WTC11 (cell line): Measurements from ENCODE around the gene PXYLP1. TPM values are rescaled to one million over a fixed set of nuclear protein-coding genes. Genes with fewer than 3 reads are reported as not detected.

ENCODE experiments used
- ATAC-seq: fragments of 200-7000 bp; cut with Tn5 transposase; 2 replicates; pipeline ENCODE4 v1.10.0; 2021; ENCODE audit warnings: mild to moderate bottlenecking, moderate library complexity
- CTCF ChIA-PET: fragments of 300-600 bp; sonication (Branson Sonifier 250); formaldehyde crosslinking; loops from one replicate; lab custom pipeline; 2021; ENCODE audit warnings: antibody characterized with exemption; lab: Charles Lee
- POLR2A ChIA-PET: fragments of 350-600 bp; sonication (Branson Sonifier 250); formaldehyde crosslinking; loops from one replicate; lab custom pipeline; 2021; ENCODE audit warnings: antibody characterized with exemption; lab: Charles Lee
- DNase-seq: peaks from one replicate; pipeline ENCODE4 v3.0.0; 2021; ENCODE audit warnings: low spot score
- H3K27ac Mint-ChIP-seq: 2 replicates; pipeline ENCODE4 v1.8.0; 2021; ENCODE audit warnings: mixed read lengths
- H3K27me3 Mint-ChIP-seq: 2 replicates; pipeline ENCODE4 v1.8.0; 2021; ENCODE audit warnings: low read depth, mild to moderate bottlenecking, moderate library complexity, mixed read lengths
- H3K36me3 Mint-ChIP-seq: 2 replicates; pipeline ENCODE4 v1.8.0; 2021; ENCODE audit warnings: mixed read lengths
- H3K4me1 Mint-ChIP-seq: 2 replicates; pipeline ENCODE4 v1.8.0; 2022; ENCODE audit warnings: mixed read lengths
- H3K4me3 Mint-ChIP-seq: 2 replicates; pipeline ENCODE4 v1.8.0; 2021; ENCODE audit warnings: mild to moderate bottlenecking, moderate library complexity, mixed read lengths
- H3K9me3 Mint-ChIP-seq: 2 replicates; pipeline ENCODE4 v1.8.0; 2021; ENCODE audit warnings: mixed read lengths
- ATF1 ChIP-seq: sonication (generic); formaldehyde crosslinking; IDR thresholded peaks from 2 replicates; pipeline ENCODE4 v1.8.1; 2023; ENCODE audit warnings: mild to moderate bottlenecking, moderate library complexity, missing genetic modification reagents
- ATF3 ChIP-seq: sonication (generic); formaldehyde crosslinking; conservative IDR thresholded peaks from 2 replicates; pipeline ENCODE4 v1.8.1; 2022; ENCODE audit warnings: mild to moderate bottlenecking, missing genetic modification reagents
- E2F4 ChIP-seq: sonication (generic); formaldehyde crosslinking; IDR thresholded peaks from 2 replicates; pipeline ENCODE4 v1.8.1; 2022; ENCODE audit warnings: low read depth, mild to moderate bottlenecking, moderate library complexity, missing genetic modification reagents, borderline replicate concordance
- FOXK1 ChIP-seq: sonication (generic); formaldehyde crosslinking; IDR thresholded peaks from 2 replicates; pipeline ENCODE4 v1.8.0; 2022; ENCODE audit warnings: mild to moderate bottlenecking, moderate library complexity, missing genetic modification reagents
- IRF2 ChIP-seq: sonication (generic); formaldehyde crosslinking; IDR thresholded peaks from 2 replicates; pipeline ENCODE4 v1.8.0; 2022; ENCODE audit warnings: low read depth, missing genetic modification reagents, borderline replicate concordance
- JUN ChIP-seq: sonication (generic); formaldehyde crosslinking; IDR thresholded peaks from 2 replicates; pipeline ENCODE4 v1.8.0; 2023; ENCODE audit warnings: mild to moderate bottlenecking, missing genetic modification reagents
- MYBL2 ChIP-seq: sonication (generic); formaldehyde crosslinking; IDR thresholded peaks from 2 replicates; pipeline ENCODE4 v1.8.1; 2023; ENCODE audit warnings: mild to moderate bottlenecking, moderate library complexity, missing genetic modification reagents
- PRRX2 ChIP-seq: fragments of 250-450 bp; sonication (Bioruptor Pico); IDR thresholded peaks from 2 replicates; pipeline ENCODE4 v1.8.0; 2021; ENCODE audit warnings: mild to moderate bottlenecking
- SP1 ChIP-seq: sonication (generic); formaldehyde crosslinking; conservative IDR thresholded peaks from 2 replicates; pipeline ENCODE4 v1.8.1; 2022; ENCODE audit warnings: missing genetic modification reagents
- TP53 ChIP-seq: sonication (generic); formaldehyde crosslinking; IDR thresholded peaks from 2 replicates; pipeline ENCODE4 v1.8.1; 2023; ENCODE audit warnings: mild to moderate bottlenecking, missing genetic modification reagents
- ZNF138 ChIP-seq: sonication (generic); formaldehyde crosslinking; conservative IDR thresholded peaks from 2 replicates; pipeline ENCODE4 v1.8.1; 2022; ENCODE audit warnings: mild to moderate bottlenecking, moderate library complexity, missing genetic modification reagents
- ZNF263 ChIP-seq: sonication (generic); formaldehyde crosslinking; IDR thresholded peaks from 2 replicates; pipeline ENCODE4 v1.8.1; 2022; ENCODE audit warnings: low read depth, mild to moderate bottlenecking, moderate library complexity, missing genetic modification reagents
- ZNF425 ChIP-seq: fragments of 250-450 bp; sonication (Bioruptor Pico); conservative IDR thresholded peaks from 2 replicates; pipeline ENCODE4 v1.9.0; 2021; ENCODE audit warnings: mild to moderate bottlenecking
- ZNF532 ChIP-seq: fragments of 250-450 bp; sonication (Bioruptor Pico); IDR thresholded peaks from 2 replicates; pipeline ENCODE4 v1.9.0; 2021; ENCODE audit warnings: mild to moderate bottlenecking, borderline replicate concordance
- total RNA-seq: library from RNA; stranded (reverse); gene quantifications from 3 replicates; pipeline ENCODE4 v1.2.3, GENCODE V29; 2021
- TF ChIP-seq, protein P1 (sequence below): sonication (generic); formaldehyde crosslinking; IDR thresholded peaks from 2 replicates; pipeline ENCODE4 v1.8.1; 2022; ENCODE audit warnings: low read depth, missing genetic modification reagents, borderline replicate concordance
- TF ChIP-seq, protein P2 (sequence below): sonication (generic); formaldehyde crosslinking; IDR thresholded peaks from 2 replicates; pipeline ENCODE4 v1.8.0; 2022; ENCODE audit warnings: mild to moderate bottlenecking, missing genetic modification reagents
- TF ChIP-seq, protein P3 (sequence below): sonication (generic); formaldehyde crosslinking; IDR thresholded peaks from 2 replicates; pipeline ENCODE4 v1.8.1; 2023; ENCODE audit warnings: mild to moderate bottlenecking, missing genetic modification reagents, moderate library complexity

Gene PXYLP1
- total RNA-seq, 1 experiment from 2014 or later: 20.1 TPM

GRCh38 chr3:141336672-141337522 lies 105.3 kb downstream of the PXYLP1 start (continued):
- TF ChIP-seq ATF3 (no peak), ZNF532 (CRISPR knock-in tag) (no peak), IRF2 (CRISPR knock-in tag) (no peak)

DNA sequence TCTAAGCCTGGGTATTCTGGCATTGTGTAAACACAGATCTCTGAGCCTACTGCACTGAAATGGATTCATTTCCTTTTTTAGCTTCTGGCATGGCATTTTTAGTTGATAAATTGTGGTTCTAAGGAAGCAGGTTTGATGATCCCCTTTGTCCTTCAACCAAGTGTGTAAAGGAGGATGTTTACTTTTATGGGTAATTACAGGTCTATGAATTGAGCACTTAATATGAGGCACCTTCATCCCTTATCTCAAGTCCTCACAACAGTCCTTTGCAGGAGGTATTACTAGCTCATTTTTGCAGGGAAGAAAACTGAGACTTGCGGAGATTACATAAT lies 105.9 kb downstream of the PXYLP1 start:
- peaks cover 8% of the 10 kb centered on the region for H3K9me3 Mint-ChIP-seq
- no peaks in the 10 kb centered on the region for H3K36me3 Mint-ChIP-seq
- H3K27me3 Mint-ChIP-seq: no peaks in the 10 kb centered on the region
- peaks cover 18% of the 10 kb centered on the region for H3K4me1 Mint-ChIP-seq
- ChIA-PET POLR2A (no interaction called here), CTCF (no interaction called here)
- ATAC-seq (no peak), DNase-seq (no peak)
- H3K27ac Mint-ChIP-seq: no peak overlapping the region
- no peak overlapping the region for H3K4me3 Mint-ChIP-seq
- TF ChIP-seq MYBL2 (no peak), FOXK1 (no peak), ZNF138 (CRISPR knock-in tag) (no peak), E2F4 (no peak)
- TF ChIP-seq, protein P1, sequence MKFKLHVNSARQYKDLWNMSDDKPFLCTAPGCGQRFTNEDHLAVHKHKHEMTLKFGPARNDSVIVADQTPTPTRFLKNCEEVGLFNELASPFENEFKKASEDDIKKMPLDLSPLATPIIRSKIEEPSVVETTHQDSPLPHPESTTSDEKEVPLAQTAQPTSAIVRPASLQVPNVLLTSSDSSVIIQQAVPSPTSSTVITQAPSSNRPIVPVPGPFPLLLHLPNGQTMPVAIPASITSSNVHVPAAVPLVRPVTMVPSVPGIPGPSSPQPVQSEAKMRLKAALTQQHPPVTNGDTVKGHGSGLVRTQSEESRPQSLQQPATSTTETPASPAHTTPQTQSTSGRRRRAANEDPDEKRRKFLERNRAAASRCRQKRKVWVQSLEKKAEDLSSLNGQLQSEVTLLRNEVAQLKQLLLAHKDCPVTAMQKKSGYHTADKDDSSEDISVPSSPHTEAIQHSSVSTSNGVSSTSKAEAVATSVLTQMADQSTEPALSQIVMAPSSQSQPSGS (CRISPR knock-in tag): no peak

GRCh38 chr3:141337991-141338390 lies 106.4 kb downstream of the PXYLP1 start:
- ATAC-seq (no peak), DNase-seq (no peak)
- no peak for TF ChIP-seq JUN
- TF ChIP-seq PRRX2 (CRISPR knock-in tag): no peak
- TF ChIP-seq, protein P2, sequence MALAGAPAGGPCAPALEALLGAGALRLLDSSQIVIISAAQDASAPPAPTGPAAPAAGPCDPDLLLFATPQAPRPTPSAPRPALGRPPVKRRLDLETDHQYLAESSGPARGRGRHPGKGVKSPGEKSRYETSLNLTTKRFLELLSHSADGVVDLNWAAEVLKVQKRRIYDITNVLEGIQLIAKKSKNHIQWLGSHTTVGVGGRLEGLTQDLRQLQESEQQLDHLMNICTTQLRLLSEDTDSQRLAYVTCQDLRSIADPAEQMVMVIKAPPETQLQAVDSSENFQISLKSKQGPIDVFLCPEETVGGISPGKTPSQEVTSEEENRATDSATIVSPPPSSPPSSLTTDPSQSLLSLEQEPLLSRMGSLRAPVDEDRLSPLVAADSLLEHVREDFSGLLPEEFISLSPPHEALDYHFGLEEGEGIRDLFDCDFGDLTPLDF (CRISPR knock-in tag): no peak
- TF ChIP-seq, protein P3, sequence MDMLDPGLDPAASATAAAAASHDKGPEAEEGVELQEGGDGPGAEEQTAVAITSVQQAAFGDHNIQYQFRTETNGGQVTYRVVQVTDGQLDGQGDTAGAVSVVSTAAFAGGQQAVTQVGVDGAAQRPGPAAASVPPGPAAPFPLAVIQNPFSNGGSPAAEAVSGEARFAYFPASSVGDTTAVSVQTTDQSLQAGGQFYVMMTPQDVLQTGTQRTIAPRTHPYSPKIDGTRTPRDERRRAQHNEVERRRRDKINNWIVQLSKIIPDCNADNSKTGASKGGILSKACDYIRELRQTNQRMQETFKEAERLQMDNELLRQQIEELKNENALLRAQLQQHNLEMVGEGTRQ (CRISPR knock-in tag): no peak
- no peak for TF ChIP-seq TP53
- no peak for TF ChIP-seq ZNF425
- no peak for TF ChIP-seq ATF3
- TF ChIP-seq ATF1 (CRISPR knock-in tag): no peak
- TF ChIP-seq ZNF263: no peak
- no peak for TF ChIP-seq SP1 (CRISPR knock-in tag)
- TF ChIP-seq, all 79 proteins: peak for 0
- Mint-ChIP-seq H3K36me3 (no peaks in the 10 kb centered on the region), H3K4me1 (peaks cover 18% of the 10 kb centered on the region), H3K27ac (no peak overlapping the region), H3K4me3 (no peak overlapping the region), H3K9me3 (peaks cover 8% of the 10 kb centered on the region), H3K27me3 (peaks cover 2% of the 10 kb centered on the region; the same call in 1 of the 2 replicates)
- ChIA-PET CTCF (no interaction called here), POLR2A (no interaction called here)
